CD4-positive, alpha-beta T cell (primary cell): Measurements from ENCODE around the gene STX17. TPM values are rescaled to one million over a fixed set of nuclear protein-coding genes. Genes with fewer than 3 reads are reported as not detected.

ENCODE experiments used
- ATAC-seq: fragments of 200-7000 bp; cut with Tn5 transposase; one replicate; pipeline ENCODE4 v1.10.0; 2022; ENCODE audit warnings: mild to moderate bottlenecking; ENCODE audit not compliant: poor library complexity
- CTCF ChIA-PET: fragments of 350-600 bp; sonication (Branson Sonifier 250); formaldehyde crosslinking; loops from one replicate; lab custom pipeline; 2021; ENCODE audit warnings: antibody characterized with exemption, inconsistent platforms; lab: Charles Lee
- POLR2A ChIA-PET: fragments of 350-600 bp; sonication (Branson Sonifier 250); formaldehyde crosslinking; loops from one replicate; lab custom pipeline; 2021; ENCODE audit warnings: antibody characterized with exemption, inconsistent platforms; lab: Charles Lee
- DNase-seq, 14 experiments: peaks; one replicate each; pipeline ENCODE4 v3.0.0-alpha.2; 2013 to 2020; ENCODE audit warnings: mixed read lengths in 2 of 14
- H3K27ac ChIP-seq, 2 donors: one replicate each; pipeline versions ENCODE4 v1.5.1 to v1.7.0; 2013; ENCODE audit warnings: low read length in 2 of 2, low read depth in 1 of 2, mild to moderate bottlenecking in 1 of 2
- H3K27me3 ChIP-seq, 2 experiments: 1 replicate in 1 of 2; 2 replicates in 1 of 2; pipeline versions ENCODE4 v1.6.1 to v1.7.0; 2013; ENCODE audit warnings: low read length in 2 of 2, control low read depth in 1 of 2, mild to moderate bottlenecking in 1 of 2, moderate library complexity in 1 of 2; ENCODE audit not compliant: insufficient read depth in 2 of 2, control insufficient read depth in 1 of 2
- H3K36me3 ChIP-seq: one replicate; pipeline ENCODE4 v1.6.1; 2013; ENCODE audit warnings: low read length, control low read depth; ENCODE audit not compliant: insufficient read depth
- H3K4me1 ChIP-seq: one replicate; pipeline ENCODE4 v1.6.1; 2013; ENCODE audit warnings: low read length, control low read depth; ENCODE audit not compliant: insufficient read depth
- H3K4me3 ChIP-seq: one replicate; pipeline ENCODE4 v1.5.1; 2013; ENCODE audit warnings: mild to moderate bottlenecking, low read length, moderate library complexity
- H3K9me3 ChIP-seq, 2 experiments: 1 replicate in 1 of 2; 2 replicates in 1 of 2; pipeline versions ENCODE4 v1.6.1 to v1.7.0; 2013; ENCODE audit warnings: low read length in 2 of 2, mild to moderate bottlenecking in 2 of 2, control low read depth in 1 of 2, moderate library complexity in 1 of 2; ENCODE audit not compliant: control insufficient read depth in 1 of 2, insufficient read depth in 1 of 2
- H3K27ac Mint-ChIP-seq: one replicate; pipeline ENCODE4 v1.8.0; 2020; ENCODE audit warnings: mixed read lengths
- H3K27me3 Mint-ChIP-seq: one replicate; pipeline ENCODE4 v1.8.0; 2021; ENCODE audit warnings: mixed read lengths
- H3K36me3 Mint-ChIP-seq: one replicate; pipeline ENCODE4 v1.8.0; 2021; ENCODE audit warnings: low read depth, mixed read lengths
- H3K4me1 Mint-ChIP-seq: one replicate; pipeline ENCODE4 v1.8.0; 2021; ENCODE audit warnings: low read depth, mixed read lengths
- H3K4me3 Mint-ChIP-seq: one replicate; pipeline ENCODE4 v1.8.0; 2020; ENCODE audit warnings: mild to moderate bottlenecking, mixed read lengths
- H3K9me3 Mint-ChIP-seq: one replicate; pipeline ENCODE4 v1.8.0; 2020; ENCODE audit warnings: mixed read lengths
- intact Hi-C, 2 experiments: fragments of 100-400 bp; cut with DNase I in 1 of 2; cut with micrococcal nuclease in 1 of 2; formaldehyde crosslinking; loops; one replicate each; pipeline versions ENCODE4 v1.15.1 to v1.9.0; 2023 to 2025; cut with DNase I, micrococcal nuclease
- total RNA-seq, 174 experiments: library from RNA in 2 of 174; stranded (reverse) in 2 of 174; gene quantifications; one replicate each; pipeline ENCODE4 v1.2.3 and lab custom pipeline; 2021 to 2026
- TF ChIP-seq, protein P1 (sequence below): fragments of 200-600 bp; IDR thresholded peaks from one replicate; pipeline ENCODE4 v1.8.0; 2022; ENCODE audit warnings: antibody characterized with exemption, mild to moderate bottlenecking

STX17 gene
- total RNA-seq, 2 experiments from 2014 or later, result 29.3 to 31.3 TPM

DNA sequence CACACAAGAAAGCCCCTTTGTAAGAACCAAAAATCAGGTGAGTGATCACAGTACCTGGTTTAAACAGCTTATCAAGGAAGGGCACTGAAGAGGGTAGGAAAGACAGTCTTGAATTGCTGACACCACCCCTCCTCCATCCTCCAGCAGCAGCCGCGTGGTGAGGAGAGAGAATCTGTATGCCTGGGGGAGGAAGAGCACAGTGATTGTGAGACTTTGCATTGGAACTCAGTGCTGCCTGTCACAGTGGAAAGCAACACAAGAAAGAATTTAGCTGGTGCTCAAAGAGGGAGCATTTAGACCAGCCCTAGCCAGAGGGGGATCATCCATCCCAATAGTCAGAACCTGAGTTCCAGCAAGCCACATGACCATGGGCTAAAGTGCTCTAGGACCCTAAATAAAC is 11.6 kb upstream of the STX17 start:
- intact Hi-C loops, result no loop called here
- CTCF ChIA-PET, result no interaction called here
- ATAC-seq, result no peak

DNA sequence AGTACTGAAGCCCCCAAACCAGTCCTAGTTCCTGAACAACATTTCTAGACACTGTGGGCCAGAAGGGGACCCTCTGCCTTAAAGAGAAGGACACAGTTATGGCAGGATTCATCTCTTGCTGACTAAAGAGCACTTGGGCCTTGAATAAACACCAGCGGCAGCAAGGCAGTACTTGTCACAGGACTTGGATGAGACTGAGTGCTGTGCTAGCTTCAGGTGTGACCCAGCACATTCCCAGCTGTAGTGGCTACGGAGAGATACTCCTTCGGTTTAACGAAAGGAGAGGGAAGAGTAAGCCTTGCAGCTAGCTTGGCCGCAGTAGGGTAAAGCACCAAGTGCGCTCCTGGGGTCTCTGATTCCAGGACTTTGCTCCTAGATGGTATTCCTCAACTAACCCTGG is 10.9 kb upstream of the STX17 start:
- Histone ChIP-seq H3K4me1 (no peaks in the 10 kb centered on the region), H3K36me3 (no peaks in the 10 kb centered on the region), H3K27ac (no peak overlapping the region), H3K9me3 (no peaks in the 10 kb centered on the region), H3K4me3 (no peak overlapping the region), H3K27me3 (peaks cover 0 to 2% of the 10 kb centered on the region in 2 experiments)
- Mint-ChIP-seq H3K27ac (no peak overlapping the region), H3K9me3 (no peaks in the 10 kb centered on the region), H3K27me3 (peaks cover 12% of the 10 kb centered on the region), H3K36me3 (no peaks in the 10 kb centered on the region), H3K4me1 (no peaks in the 10 kb centered on the region), H3K4me3 (no peak overlapping the region)
- intact Hi-C loops, result no loop called here
- ChIA-PET POLR2A (no interaction called here), CTCF (no interaction called here)
- no peak for DNase-seq
- ATAC-seq, result no peak
- TF ChIP-seq, protein P1, sequence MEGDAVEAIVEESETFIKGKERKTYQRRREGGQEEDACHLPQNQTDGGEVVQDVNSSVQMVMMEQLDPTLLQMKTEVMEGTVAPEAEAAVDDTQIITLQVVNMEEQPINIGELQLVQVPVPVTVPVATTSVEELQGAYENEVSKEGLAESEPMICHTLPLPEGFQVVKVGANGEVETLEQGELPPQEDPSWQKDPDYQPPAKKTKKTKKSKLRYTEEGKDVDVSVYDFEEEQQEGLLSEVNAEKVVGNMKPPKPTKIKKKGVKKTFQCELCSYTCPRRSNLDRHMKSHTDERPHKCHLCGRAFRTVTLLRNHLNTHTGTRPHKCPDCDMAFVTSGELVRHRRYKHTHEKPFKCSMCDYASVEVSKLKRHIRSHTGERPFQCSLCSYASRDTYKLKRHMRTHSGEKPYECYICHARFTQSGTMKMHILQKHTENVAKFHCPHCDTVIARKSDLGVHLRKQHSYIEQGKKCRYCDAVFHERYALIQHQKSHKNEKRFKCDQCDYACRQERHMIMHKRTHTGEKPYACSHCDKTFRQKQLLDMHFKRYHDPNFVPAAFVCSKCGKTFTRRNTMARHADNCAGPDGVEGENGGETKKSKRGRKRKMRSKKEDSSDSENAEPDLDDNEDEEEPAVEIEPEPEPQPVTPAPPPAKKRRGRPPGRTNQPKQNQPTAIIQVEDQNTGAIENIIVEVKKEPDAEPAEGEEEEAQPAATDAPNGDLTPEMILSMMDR, result no peak

More for the DNA sequence above, 11.6 kb upstream of the STX17 start:
- no peak for DNase-seq
- Mint-ChIP-seq H3K9me3 (no peaks in the 10 kb centered on the region), H3K27me3 (peaks cover 12% of the 10 kb centered on the region), H3K4me1 (no peaks in the 10 kb centered on the region), H3K4me3 (no peak overlapping the region), H3K27ac (no peak overlapping the region), H3K36me3 (no peaks in the 10 kb centered on the region)
- H3K36me3 ChIP-seq, result no peaks in the 10 kb centered on the region
- peaks cover 0 to 2% of the 10 kb centered on the region in 2 experiments for H3K27me3 ChIP-seq
- H3K9me3 ChIP-seq, result no peaks in the 10 kb centered on the region
- TF ChIP-seq, protein P1, result no peak
- no peak overlapping the region for H3K4me3 ChIP-seq
- H3K4me1 ChIP-seq, result no peaks in the 10 kb centered on the region
- POLR2A ChIA-PET, result no interaction called here
- H3K27ac ChIP-seq, result no peak overlapping the region

DNA sequence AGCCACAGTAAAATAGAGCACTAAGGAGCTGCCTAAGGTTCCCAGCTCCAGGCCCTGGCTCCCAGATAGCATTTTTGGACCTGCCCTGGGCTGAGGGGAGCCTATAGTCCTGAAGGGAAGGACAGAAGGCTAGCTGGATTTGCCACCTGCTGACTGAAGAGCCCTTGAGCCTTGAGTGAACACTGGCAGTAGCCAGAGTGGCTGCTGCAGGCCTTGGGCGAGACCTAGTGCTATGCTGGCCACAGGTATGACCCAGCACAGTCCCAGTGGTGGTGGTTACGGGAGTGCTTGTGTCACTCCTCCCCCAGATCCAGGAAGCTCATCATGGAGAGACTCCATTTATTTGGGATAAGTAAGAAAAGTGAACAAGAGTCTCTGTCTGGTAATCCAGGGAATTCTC is 10.3 kb upstream of the STX17 start:
- Histone ChIP-seq H3K4me3 (no peak overlapping the region), H3K9me3 (no peaks in the 10 kb centered on the region), H3K27ac (no peak overlapping the region), H3K27me3 (peaks cover 0 to 2% of the 10 kb centered on the region in 2 experiments), H3K4me1 (no peaks in the 10 kb centered on the region), H3K36me3 (no peaks in the 10 kb centered on the region)
- Mint-ChIP-seq H3K27ac (no peak overlapping the region), H3K27me3 (peaks cover 12% of the 10 kb centered on the region), H3K9me3 (no peaks in the 10 kb centered on the region), H3K4me1 (no peaks in the 10 kb centered on the region), H3K4me3 (no peak overlapping the region), H3K36me3 (no peaks in the 10 kb centered on the region)
- intact Hi-C loops, result no loop called here
- CTCF ChIA-PET, result no interaction called here
- TF ChIP-seq, protein P1, result no peak
- no peak for DNase-seq
- ATAC-seq, result no peak
- POLR2A ChIA-PET, result no interaction called here
